BLaER1 (cell line): ENCODE data around the gene RPL26.

Source experiments
- H3K27ac ChIP-seq: shearing (Covaris generic); formaldehyde crosslinking; 2 replicates; pipeline ENCODE4 v1.8.1; 2022
- H3K27me3 ChIP-seq: shearing (Covaris generic); formaldehyde crosslinking; 2 replicates; pipeline ENCODE4 v1.8.1; 2022
- H3K36me3 ChIP-seq: shearing (Covaris generic); formaldehyde crosslinking; 2 replicates; pipeline ENCODE4 v1.8.1; 2022
- H3K4me1 ChIP-seq: shearing (Covaris generic); formaldehyde crosslinking; 2 replicates; pipeline ENCODE4 v1.8.1; 2022
- H3K4me2 ChIP-seq: shearing (Covaris generic); formaldehyde crosslinking; 2 replicates; pipeline ENCODE4 v1.8.1; 2022
- H3K4me3 ChIP-seq: shearing (Covaris generic); formaldehyde crosslinking; 2 replicates; pipeline ENCODE4 v1.8.1; 2022
- H3K9ac ChIP-seq: shearing (Covaris generic); formaldehyde crosslinking; 2 replicates; pipeline ENCODE4 v1.8.1; 2022
- H3K9me3 ChIP-seq: shearing (Covaris generic); formaldehyde crosslinking; 2 replicates; pipeline ENCODE4 v1.8.1; 2022
- H4K20me1 ChIP-seq: shearing (Covaris generic); formaldehyde crosslinking; 2 replicates; pipeline ENCODE4 v1.8.1; 2022
- Cebpa-rat ChIP-seq: shearing (Covaris generic); IDR thresholded peaks from 2 replicates; pipeline ENCODE4 v1.8.1; 2022

Gene RPL26

DNA sequence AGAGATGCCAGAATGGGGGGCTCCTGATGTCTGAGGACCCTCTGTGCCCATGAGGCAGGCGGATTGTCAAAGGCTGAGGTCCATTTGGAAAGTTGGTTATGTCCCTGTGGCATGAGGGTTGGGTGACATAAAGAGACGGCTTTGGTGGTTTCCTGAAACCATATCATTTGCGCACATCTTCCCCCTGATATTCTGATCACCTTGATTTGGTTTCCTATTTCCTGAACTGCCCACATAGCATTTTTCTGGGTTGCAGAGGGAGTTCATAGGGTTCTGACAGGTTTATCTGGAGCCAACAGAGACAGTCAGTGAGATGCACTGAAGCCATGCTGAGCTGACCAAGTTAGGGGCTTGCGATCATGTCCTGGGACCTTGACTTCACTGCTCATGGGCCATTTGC is 30.3 kb upstream of the RPL26 start:
- Histone ChIP-seq H3K36me3 (no peaks in the 10 kb centered on the region), H3K9ac (no peak overlapping the region), H3K27ac (no peak overlapping the region), H3K4me2 (no peak overlapping the region), H3K9me3 (no peaks in the 10 kb centered on the region), H3K4me1 (no peaks in the 10 kb centered on the region), H3K27me3 (no peaks in the 10 kb centered on the region), H3K4me3 (no peak overlapping the region), H4K20me1 (no peaks in the 10 kb centered on the region)
- TF ChIP-seq Cebpa-rat = no peak

DNA sequence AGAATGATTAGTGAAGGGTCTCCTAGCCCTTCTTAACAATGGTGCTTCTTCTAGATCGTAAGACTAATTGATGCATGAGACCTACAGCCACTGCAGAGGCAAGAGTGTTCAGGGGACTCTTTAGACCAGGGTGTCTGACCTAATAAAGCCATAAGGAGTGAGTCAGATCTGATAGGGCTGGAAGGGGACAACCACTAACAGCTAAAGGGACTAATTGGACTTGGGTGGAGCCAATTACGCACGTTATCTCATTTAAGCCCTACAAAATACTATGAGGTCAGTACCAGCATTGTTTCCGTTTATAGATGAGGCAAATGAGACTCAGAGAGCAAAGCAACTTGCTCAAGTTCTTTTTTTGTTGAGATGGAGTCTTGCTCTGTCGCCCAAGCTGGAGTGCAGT is 29.1 kb upstream of the RPL26 start:
- no peaks in the 10 kb centered on the region for H3K4me1 ChIP-seq
- H3K9ac ChIP-seq = no peak overlapping the region
- H3K36me3 ChIP-seq = no peaks in the 10 kb centered on the region
- H3K4me2 ChIP-seq = no peak overlapping the region
- no peak overlapping the region for H3K27ac ChIP-seq
- H4K20me1 ChIP-seq = no peaks in the 10 kb centered on the region
- H3K4me3 ChIP-seq = no peak overlapping the region
- H3K9me3 ChIP-seq = no peaks in the 10 kb centered on the region
- TF ChIP-seq Cebpa-rat = no peak
- H3K27me3 ChIP-seq = no peaks in the 10 kb centered on the region

- peaks cover 3% of the 10 kb centered on the region for H3K4me1 ChIP-seq
- no peaks in the 10 kb centered on the region for H3K27me3 ChIP-seq
- H3K27ac ChIP-seq = no peak overlapping the region
- no peak overlapping the region for H3K9ac ChIP-seq
- no peak overlapping the region for H3K4me2 ChIP-seq
- H3K9me3 ChIP-seq = no peaks in the 10 kb centered on the region
- H3K4me3 ChIP-seq = no peak overlapping the region
- H4K20me1 ChIP-seq = no peaks in the 10 kb centered on the region
- TF ChIP-seq Cebpa-rat = no peak
- H3K36me3 ChIP-seq = no peaks in the 10 kb centered on the region
Measured at GRCh38 chr17:8410883-8411238, 27.9 kb upstream of the RPL26 start.

DNA sequence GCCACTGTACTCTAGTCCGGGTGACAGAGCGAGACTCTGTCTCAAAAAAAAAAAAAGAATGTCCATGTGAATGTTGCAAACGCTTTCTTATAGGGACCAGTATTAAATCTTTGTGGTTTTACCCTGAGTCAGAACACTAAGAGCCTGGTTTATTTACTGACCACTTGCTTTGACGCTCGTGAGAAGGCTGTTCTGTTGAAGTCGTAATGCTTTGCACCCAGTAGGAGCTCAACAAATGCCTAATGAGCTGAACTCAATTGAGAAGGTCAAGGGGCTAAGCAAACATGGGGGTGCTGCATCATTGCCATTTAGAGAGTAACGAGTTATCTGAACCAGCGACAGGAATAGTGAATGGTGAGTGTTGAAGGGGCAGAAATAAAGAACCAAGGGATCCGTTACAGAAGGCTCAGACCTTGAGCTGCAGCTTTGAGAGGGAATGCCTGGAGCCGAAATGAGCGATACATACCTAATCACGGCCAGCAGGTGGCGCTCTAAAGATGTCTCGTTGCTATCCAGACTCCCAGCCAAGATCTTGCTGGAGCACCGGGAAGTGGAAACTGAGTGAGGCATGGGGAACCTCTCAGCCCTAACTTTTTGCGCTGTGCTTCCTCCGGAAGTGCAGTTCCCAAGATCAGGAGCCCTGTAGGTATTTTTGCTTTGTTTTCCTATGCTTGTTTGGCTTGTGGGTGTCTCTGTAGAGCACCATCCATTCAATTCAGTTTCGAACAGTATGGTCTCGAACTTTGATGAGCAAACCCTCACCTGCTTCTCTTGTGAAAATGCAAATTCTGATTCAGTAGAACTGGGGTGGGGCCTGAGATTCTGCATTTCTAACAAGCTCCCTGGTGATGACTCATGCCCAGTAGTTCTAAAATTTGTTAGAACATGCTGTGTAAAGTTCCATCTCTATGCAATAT is 27.2 kb upstream of the RPL26 start:
- no peak overlapping the region for H3K4me2 ChIP-seq
- peaks cover 10% of the 10 kb centered on the region for H3K4me1 ChIP-seq
- no peaks in the 10 kb centered on the region for H3K36me3 ChIP-seq
- no peak overlapping the region for H3K27ac ChIP-seq
- H4K20me1 ChIP-seq = no peaks in the 10 kb centered on the region
- no peaks in the 10 kb centered on the region for H3K27me3 ChIP-seq
- no peaks in the 10 kb centered on the region for H3K9me3 ChIP-seq
- H3K9ac ChIP-seq = no peak overlapping the region
- no peak for TF ChIP-seq Cebpa-rat
- H3K4me3 ChIP-seq = no peak overlapping the region

- no peak overlapping the region for H3K4me2 ChIP-seq
- H3K4me3 ChIP-seq = no peak overlapping the region
- no peak for TF ChIP-seq Cebpa-rat
- H3K27ac ChIP-seq = no peak overlapping the region
- no peaks in the 10 kb centered on the region for H4K20me1 ChIP-seq
- H3K27me3 ChIP-seq = no peaks in the 10 kb centered on the region
- H3K9me3 ChIP-seq = no peaks in the 10 kb centered on the region
- no peaks in the 10 kb centered on the region for H3K36me3 ChIP-seq
- H3K4me1 ChIP-seq = peaks cover 10% of the 10 kb centered on the region
- no peak overlapping the region for H3K9ac ChIP-seq
Measured at GRCh38 chr17:8408371-8408770, 25.4 kb upstream of the RPL26 start.

GRCh38 chr17:8406174-8406573 is 23.2 kb upstream of the RPL26 start:
- no peak overlapping the region for H3K27ac ChIP-seq
- no peak for TF ChIP-seq Cebpa-rat
- no peak overlapping the region for H3K9ac ChIP-seq
- peaks cover 10% of the 10 kb centered on the region for H3K4me1 ChIP-seq
- H3K4me3 ChIP-seq = no peak overlapping the region
- no peaks in the 10 kb centered on the region for H4K20me1 ChIP-seq
- H3K4me2 ChIP-seq = peak overlapping the region; percentile 50
- H3K27me3 ChIP-seq = no peaks in the 10 kb centered on the region
- no peaks in the 10 kb centered on the region for H3K36me3 ChIP-seq
- no peaks in the 10 kb centered on the region for H3K9me3 ChIP-seq

- Histone ChIP-seq H3K9ac (no peak overlapping the region; the same call in 1 of the 2 replicates), H3K36me3 (no peaks in the 10 kb centered on the region), H3K4me1 (peaks cover 10% of the 10 kb centered on the region), H3K9me3 (no peaks in the 10 kb centered on the region), H4K20me1 (no peaks in the 10 kb centered on the region), H3K4me2 (peak overlapping the region; percentile 50), H3K27ac (peak overlapping the region; percentile 41; the same call in 1 of the 2 replicates), H3K27me3 (no peaks in the 10 kb centered on the region), H3K4me3 (no peak overlapping the region)
- no peak for TF ChIP-seq Cebpa-rat
Measured at GRCh38 chr17:8405499-8406016, 22.6 kb upstream of the RPL26 start.

GRCh38 chr17:8402921-8403536 is 20.0 kb upstream of the RPL26 start:
- H3K27me3 ChIP-seq = no peaks in the 10 kb centered on the region
- H3K4me1 ChIP-seq = peaks cover 10% of the 10 kb centered on the region
- no peak for TF ChIP-seq Cebpa-rat
- H3K36me3 ChIP-seq = no peaks in the 10 kb centered on the region
- H3K27ac ChIP-seq = no peak overlapping the region
- no peaks in the 10 kb centered on the region for H4K20me1 ChIP-seq
- no peak overlapping the region for H3K4me3 ChIP-seq
- H3K9ac ChIP-seq = no peak overlapping the region
- no peaks in the 10 kb centered on the region for H3K9me3 ChIP-seq
- H3K4me2 ChIP-seq = no peak overlapping the region

DNA sequence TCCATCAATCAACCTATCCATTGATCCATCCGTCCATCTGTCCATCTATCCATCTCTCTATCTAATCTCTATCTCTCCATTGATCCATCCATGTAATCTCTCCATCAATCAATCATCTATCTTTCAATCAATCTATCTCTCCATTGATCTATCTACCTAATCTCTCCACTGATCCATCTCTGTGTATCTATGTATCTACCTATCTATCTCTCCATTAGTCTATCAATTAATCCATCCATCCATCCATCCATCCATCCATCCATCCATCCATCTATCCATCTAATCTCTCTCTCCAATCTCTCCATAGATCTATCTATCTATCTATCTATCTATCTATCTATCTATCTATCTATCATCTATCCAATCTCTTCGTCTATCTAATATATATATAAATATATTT is 18.1 kb upstream of the RPL26 start:
- Histone ChIP-seq H3K4me1 (peaks cover 10% of the 10 kb centered on the region), H4K20me1 (no peaks in the 10 kb centered on the region), H3K36me3 (no peaks in the 10 kb centered on the region), H3K4me2 (no peak overlapping the region), H3K9ac (no peak overlapping the region), H3K9me3 (no peaks in the 10 kb centered on the region), H3K27ac (no peak overlapping the region), H3K4me3 (no peak overlapping the region), H3K27me3 (no peaks in the 10 kb centered on the region)
- TF ChIP-seq Cebpa-rat = no peak

DNA sequence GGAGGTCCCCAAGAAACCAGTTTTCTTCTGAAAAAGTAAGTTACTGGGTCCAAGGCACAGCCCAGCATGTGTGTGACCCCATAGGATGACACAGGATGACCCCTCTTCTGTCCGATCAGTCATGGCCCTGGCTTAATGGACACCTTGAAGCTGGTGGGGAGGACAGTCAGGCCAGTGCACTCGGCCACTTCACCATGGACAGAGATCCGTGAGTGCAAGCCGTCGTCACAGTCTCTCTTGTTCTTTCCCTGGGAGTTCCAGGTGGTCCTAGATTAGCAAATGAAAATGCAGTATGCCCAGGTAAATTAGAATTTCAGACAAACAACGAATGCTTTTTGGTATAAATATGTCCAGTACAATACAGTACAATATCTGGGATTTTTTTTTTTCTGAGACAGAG is 16.0 kb upstream of the RPL26 start:
- Histone ChIP-seq H3K27me3 (no peaks in the 10 kb centered on the region), H3K4me2 (no peak overlapping the region), H4K20me1 (no peaks in the 10 kb centered on the region), H3K9ac (no peak overlapping the region), H3K4me3 (no peak overlapping the region), H3K4me1 (peaks cover under 1% of the 10 kb centered on the region; the same call in 1 of the 2 replicates), H3K36me3 (no peaks in the 10 kb centered on the region), H3K27ac (no peak overlapping the region), H3K9me3 (no peaks in the 10 kb centered on the region)
- no peak for TF ChIP-seq Cebpa-rat
